Hypothalamus (tissue), 51 donors: ENCODE measurements around the gene APLP1.

Experiments used
- DNase-seq, 51 donors: peaks; one replicate each; lab custom pipeline; 2025; lab: John Stamatoyannopoulos, UW

APLP1 gene

DNA sequence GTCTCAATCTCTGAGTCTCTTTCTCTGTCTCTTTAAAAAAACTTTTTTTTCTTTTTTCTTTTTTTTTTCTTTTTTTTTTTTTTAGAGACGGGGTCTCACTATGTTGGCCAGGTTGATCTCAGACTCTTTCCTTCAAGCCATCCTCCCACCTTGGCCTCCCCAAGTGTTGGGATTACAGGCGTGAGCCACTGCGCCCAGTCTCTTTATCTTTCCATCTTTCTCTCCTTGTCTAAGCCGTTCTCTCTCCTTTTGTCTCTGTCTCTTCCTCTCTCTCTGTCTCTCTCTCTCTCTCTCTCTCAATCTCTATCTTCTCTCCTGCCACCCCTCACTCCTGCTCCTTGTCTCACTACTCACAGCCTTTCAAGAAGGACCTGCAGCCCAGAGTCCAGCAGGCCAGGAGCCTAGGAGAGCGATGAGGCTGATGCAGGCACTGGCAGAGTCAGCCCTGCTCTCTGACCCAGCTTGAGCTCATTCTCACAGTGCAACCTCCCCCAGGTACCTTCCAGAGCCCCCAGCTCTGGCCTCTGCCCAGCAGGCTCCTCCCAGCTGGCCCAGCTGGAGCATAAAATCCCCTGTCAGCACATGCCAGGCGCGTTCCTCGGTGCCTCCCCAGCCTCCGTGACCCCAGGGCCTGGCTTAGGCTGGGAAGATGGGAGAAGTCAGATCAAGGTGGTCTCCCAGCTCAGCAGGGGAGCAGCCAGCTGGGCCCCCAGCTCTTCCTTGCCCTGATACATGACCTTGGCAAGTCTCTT, 16.2 kb upstream of the APLP1 start, which contains the start of gene NPHS1:
NPHS1 (minus strand) TSS at position 476 of the 752 bp plus-strand sequence. CDS start 667 bp downstream, outside the sequence.
- DNase-seq: no peak

DNA sequence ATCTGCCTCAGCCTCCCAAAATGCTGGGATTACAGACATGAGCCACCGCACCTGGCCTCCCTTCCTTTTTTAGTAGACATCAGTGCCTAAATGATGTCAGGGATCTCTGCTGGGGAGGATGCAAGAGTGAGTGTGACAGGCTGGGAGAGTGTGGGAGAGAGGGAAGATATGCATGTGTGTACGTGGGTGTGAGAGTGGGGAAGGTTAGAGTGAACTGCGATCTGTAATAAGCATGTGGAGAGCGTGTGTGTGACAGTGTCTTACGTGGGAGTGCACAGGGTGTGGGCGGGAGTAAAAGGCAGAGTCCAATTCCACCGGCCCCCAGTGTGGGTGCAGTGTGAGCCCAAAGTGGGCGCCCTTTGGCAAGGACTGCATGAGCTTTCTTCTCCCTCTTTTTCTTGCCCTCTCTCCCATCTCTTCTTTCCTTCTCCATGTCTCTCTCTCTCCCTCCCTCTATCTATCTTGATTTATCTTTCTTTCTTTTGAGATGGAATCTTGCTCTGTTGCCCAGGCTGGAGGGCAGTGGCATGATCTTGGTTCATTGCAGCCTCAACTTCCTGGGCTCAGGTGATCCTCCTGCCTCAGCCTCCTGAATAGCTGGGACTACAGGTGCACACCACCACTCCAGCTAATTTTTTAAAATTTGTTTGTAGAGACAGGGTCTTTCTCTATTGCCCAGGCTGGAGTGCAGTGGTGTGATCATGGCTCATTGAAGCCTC, 15.2 kb upstream of the APLP1 start:
- DNase-seq: peak in 2 of 51 donors; percentile 9 to 48

DNA sequence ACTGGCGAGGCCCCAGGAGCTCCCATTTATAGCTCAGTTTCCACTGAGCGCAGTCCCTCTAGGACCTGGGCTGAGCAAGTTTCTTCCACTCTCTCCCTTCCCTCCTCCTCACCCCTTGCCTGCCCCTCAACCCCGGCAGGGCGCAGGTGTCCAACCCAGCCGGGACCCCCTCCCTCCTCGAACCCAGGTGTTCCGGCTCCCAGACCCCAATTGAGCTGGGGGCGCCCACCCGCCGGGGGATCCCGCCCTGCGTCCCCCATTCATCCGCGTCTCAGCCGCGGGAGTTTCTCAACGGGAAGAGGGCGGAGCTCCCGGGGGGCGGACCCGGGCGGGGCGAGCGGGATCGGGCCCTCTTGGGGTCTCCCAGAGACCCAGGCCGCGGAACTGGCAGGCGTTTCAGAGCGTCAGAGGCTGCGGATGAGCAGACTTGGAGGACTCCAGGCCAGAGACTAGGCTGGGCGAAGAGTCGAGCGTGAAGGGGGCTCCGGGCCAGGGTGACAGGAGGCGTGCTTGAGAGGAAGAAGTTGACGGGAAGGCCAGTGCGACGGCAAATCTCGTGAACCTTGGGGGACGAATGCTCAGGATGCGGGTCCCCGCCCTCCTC, 11.7 kb upstream of the APLP1 start, which contains the start of gene KIRREL2:
KIRREL2 (plus strand) TSS at position 366 of the 604 bp plus-strand sequence; CDS start at position 575, 209 bp downstream.
- peak in 6 of 51 donors; percentile 2 to 16 (median 14) for DNase-seq

DNA sequence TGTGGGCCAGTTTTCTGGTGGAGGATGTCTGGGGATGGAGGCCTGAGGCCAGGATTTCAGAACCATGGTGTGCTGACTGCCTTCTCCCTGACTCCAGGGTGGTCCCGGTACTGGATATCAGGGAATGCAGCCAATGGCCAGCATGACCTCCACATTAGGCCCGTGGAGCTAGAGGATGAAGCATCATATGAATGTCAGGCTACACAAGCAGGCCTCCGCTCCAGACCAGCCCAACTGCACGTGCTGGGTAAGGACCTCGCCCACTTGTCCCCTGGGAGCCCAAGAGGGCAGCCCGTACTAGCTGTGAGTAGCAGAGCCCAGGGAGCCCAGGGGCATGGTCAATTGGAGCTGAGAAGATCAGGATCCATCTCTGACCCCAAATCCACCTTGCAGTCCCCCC, 10.1 kb upstream of the APLP1 start:
- no peak for DNase-seq

DNA sequence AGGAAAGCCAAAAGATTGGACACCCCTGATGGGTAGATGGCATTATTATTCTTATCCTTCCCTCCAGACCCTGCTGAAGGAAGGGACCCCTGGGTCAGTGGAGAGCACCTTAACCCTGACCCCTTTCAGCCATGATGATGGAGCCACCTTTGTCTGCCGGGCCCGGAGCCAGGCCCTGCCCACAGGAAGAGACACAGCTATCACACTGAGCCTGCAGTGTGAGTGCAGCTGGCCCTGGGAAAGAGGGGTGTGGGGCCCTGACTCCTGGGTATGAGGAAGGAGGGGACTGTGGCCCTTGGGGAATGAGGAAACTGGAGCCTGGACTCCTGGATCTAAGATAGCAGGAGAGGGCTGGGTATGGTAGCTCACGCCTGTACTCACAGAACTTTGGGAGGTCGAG, 9.0 kb upstream of the APLP1 start:
- DNase-seq: no peak

DNA sequence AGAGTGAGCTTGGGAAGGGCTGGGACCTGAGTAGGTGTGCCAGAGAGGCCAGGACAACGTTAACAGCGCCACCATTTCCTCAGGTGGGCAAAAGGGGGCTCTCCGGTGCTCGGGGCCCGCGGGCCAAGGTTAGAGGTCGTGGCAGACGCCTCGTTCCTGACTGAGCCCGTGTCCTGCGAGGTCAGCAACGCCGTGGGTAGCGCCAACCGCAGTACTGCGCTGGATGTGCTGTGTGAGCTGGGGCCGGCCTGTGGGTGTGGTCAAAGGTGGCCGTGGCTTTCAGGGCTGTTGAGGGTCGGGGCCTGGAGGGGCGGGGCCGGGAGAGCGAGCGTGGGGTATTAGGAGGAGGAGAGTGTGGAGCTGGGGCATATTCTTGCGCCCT, 7.9 kb upstream of the APLP1 start:
- DNase-seq: no peak

DNA sequence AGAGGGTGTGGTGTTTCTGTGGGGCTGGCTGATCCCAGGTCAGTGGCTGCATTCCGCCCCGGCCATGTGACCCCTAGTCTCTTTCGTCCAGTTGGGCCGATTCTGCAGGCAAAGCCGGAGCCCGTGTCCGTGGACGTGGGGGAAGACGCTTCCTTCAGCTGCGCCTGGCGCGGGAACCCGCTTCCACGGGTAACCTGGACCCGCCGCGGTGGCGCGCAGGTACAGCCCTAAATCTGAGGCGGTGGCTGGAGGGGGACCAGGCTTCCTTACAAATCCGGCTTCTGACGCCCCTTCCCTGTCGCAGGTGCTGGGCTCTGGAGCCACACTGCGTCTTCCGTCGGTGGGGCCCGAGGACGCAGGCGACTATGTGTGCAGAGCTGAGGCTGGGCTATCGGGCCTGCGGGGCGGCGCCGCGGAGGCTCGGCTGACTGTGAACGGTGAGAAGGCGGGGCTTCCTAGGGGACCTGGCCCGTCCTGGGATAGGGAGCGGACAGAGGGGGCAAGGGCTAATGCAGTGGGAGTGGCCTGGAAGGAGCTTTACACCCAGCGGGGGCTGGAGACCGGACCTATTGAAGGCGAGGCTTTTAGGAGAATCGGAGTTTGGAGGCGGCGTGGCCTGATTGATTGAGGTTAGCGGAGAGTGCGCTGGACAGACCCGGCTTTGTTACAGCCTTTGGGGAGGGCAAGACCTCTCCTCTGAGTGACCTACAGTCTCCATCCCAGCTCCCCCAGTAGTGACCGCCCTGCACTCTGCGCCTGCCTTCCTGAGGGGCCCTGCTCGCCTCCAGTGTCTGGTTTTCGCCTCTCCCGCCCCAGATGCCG, 7.3 kb upstream of the APLP1 start:
- no peak for DNase-seq

DNA sequence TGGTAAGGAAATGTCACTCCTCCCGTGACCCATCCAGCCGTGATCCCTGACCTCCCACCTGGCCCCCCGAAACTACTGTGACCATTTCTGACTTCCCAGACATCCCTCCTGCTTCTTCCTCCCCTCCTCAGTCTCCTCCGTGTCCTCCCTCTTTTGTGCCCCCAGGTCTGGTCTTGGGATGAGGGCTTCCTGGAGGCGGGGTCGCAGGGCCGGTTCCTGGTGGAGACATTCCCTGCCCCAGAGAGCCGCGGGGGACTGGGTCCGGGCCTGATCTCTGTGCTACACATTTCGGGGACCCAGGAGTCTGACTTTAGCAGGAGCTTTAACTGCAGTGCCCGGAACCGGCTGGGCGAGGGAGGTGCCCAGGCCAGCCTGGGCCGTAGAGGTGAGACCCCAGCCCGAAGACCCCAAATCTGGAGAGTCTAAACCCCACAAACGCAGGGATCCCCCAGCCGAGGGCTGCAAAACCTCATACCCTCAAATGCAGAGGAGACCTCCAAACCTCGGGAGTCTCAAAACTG, 6.7 kb upstream of the APLP1 start:
- DNase-seq: no peak

DNA sequence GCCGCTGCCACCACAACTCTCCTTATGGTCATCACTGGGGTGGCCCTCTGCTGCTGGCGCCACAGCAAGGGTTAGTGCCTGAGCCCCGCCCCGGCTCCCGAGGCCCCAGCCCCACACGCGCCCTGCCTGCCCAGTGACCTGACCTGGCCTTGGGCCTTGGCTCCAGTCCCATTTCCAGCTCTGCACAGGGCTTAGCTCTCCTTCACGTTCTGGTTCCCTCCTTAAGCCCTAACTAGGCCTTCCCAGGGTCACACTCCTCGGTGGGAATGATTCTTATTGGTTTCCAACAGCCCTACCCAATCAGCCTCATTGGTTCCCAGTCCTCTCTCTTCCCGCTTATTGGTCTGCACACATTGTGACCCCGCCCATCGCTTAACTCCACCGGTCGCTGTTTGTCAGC, 5.8 kb upstream of the APLP1 start:
- DNase-seq: no peak

DNA sequence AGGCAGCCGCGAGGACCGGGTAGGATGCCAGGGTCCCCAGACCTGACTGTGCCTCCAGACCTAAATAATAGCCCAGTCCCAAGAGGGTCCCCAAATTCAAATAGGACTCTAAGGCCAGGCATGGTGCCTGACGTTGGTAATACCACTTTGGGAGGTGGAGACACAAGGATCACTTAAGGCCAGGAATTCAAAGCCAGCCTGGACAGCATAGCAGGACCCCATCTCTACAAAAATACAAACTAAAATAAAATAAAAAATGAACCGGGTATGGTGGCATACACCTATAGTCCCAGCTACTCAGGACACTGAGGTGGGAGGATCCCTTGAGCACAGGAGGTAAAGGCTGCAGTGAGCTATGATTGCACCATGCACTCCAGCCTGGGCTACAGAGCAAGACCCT, 5.4 kb upstream of the APLP1 start:
- DNase-seq: no peak

DNA sequence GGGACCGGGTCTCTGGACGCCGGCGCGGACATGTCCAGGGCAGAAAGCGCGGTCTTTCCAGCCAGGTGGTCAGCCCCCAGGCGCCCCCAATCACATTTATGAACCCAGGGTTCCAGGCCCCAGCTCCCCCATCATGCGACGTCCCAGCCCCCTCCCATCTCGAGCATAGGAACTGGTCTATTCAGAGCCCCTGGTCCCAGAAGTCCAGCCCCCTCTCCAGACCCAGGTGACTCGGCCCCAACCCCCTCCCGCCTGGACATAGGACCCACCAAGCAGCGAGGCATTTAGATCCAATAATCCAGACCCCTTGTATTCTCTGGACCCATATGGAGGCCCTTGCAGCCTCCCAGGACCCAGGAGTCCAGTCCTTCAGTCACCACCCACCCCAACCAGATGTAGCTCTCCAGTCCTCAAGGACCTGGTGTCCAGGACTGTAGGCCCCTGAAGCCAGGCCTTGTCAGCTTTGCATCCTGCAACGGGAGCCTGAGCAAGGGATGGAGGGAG, 501 bp downstream of the APLP1 start:
- DNase-seq: no peak

DNA sequence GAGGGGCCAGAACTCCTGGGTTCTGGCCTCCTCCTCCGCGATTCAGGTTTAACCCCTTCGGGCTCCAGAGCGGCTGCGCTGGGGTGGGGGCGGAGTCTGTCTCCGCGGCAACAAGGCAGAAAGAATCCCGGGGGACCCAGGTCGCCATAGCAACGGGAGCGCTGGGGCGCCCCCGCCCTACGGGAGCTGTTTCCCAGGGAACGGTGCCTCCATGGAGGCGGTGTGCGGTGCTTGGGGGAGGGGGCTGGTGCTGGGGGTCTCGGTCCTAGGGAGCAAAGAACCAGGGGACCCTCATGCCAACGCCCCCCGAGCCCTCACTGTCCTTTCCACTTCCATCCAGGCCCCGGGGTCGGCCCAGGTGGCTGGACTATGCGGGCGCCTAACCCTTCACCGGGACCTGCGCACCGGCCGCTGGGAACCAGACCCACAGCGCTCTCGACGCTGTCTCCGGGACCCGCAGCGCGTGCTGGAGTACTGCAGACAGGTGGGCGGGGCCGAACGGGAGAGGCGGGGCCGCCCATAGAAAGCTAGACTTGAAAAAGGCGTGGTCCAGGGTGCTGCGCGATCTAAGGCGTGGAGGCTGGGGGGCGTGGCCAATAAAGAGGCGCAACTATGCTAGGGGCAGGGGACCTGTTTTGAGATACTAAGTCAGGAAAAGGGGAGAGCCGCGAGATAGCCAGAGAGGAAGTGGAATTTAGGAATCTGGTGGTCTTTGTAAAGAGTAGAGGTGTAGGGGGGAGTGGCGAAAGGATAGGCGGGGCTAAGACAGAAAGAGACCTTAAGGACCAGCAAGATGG, 1.2 kb downstream of the APLP1 start:
- peak in 48 of 51 donors; percentile 35 to 88 (median 74) for DNase-seq

DNA sequence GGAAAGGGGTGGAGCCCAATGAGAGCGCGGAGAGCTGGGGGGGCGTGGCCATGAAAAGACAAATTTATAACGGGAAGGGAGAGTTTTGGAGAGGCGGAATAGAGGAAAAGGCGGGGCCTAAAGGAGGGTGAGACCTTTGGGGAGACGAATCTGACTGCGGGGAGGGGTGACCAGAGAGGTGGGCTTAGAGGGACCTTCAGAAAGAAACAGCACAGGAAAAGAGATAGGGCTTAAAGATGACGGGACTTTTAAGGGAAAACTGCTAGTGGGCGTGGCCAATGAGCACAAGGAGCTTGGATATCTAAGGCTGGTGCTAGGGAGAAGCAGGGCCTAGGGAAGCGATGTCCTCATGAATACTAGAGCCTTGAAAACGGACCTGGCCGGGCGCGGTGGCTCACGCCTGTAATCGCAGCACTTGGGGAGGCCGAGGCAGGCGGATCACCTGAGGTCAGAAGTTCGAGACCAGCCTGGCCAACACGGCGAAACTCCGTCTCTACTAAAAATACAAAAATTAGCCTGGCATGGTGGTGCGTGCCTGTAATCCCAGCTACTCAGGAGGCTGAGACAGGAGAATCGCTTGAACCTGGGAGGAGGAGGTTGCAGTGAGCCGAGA, 1.9 kb downstream of the APLP1 start:
- peak in 6 of 51 donors; percentile 24 to 68 (median 46) for DNase-seq

DNA sequence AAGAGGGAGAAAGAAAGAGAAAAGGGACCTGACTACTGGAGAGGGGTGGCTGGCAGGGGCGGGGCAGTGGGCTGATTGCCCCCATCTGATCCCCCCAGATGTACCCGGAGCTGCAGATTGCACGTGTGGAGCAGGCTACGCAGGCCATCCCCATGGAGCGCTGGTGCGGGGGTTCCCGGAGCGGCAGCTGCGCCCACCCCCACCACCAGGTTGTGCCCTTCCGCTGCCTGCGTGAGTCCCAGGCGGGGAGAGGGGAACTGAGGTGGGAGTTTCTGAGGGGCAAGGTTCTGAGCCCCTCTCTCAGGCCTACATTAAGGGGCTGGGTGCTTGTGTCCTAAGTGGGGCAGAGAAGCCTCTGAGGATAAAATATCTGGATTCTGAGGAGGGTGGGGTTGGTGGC, 2.4 kb downstream of the APLP1 start:
- DNase-seq: no peak

DNA sequence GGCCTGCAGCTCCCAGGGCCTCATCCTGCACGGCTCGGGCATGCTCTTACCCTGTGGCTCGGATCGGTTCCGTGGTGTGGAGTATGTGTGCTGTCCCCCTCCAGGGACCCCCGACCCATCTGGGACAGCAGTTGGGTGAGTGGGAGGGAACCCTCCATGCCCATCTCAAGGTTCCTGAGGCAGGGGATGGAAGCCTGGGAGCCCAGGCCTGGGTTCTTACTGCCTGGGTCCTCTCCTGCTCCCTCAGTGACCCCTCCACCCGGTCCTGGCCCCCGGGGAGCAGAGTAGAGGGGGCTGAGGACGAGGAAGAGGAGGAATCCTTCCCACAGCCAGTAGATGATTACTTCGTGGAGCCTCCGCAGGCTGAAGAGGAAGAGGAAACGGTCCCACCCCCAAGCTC, 3.2 kb downstream of the APLP1 start:
- DNase-seq: no peak

DNA sequence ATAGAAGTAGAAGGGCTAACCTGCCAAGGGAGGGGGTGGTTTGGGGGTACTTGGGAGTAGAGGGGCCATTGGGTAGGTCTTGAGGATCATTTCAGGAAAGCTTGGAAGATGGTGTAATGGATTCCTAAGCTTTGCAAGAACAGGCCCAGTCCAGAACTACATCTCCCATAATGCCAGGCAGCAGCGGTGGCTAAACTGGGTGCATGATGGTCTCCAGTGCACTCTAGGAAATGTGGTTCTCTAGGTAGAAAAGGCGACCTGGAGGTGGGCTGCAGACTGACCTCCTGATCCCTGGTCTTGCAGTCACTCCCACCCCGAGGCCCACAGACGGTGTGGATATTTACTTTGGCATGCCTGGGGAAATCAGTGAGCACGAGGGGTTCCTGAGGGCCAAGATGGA, 3.8 kb downstream of the APLP1 start:
- DNase-seq: no peak

DNA sequence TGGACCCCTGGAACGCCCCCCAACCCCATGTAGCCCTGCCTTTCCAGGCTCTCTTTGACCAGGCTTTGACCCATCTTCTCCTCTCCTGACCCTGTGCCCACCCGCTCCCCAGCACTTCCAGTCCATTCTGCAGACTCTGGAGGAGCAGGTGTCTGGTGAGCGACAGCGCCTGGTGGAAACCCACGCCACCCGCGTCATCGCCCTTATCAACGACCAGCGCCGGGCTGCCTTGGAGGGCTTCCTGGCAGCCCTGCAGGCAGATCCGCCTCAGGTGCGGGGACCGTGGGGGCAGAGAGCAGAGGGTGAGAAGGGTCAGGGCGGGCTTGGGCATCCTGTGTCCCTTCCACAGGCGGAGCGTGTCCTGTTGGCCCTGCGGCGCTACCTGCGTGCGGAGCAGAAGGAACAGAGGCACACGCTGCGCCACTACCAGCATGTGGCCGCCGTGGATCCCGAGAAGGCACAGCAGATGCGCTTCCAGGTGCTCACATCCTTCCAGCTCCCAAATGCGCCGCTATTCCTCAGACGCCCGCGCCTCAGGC, 6.1 kb downstream of the APLP1 start:
- DNase-seq: no peak

DNA sequence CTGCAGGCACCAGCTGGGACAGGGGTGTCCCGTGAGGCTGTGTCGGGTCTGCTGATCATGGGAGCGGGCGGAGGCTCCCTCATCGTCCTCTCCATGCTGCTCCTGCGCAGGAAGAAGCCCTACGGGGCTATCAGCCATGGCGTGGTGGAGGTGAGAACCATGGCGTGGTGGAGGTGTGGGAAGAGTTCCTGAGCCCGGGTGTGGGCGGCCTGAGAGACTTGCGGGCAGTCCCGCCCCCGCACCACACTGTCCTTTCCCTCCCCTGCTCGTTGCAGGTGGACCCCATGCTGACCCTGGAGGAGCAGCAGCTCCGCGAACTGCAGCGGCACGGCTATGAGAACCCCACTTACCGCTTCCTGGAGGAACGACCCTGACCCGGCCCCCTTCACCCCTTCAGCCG, 10.7 kb downstream of the APLP1 start:
- DNase-seq: no peak
